Smooth muscle cell of bladder (primary cell): ENCODE data around the gene PLCB3. TPM values are rescaled to one million over a fixed set of nuclear protein-coding genes. Genes with fewer than 3 reads are reported as not detected.

Source experiments
- total RNA-seq: library from RNA; depleted of rRNA; stranded (reverse); fragments of >200 nt; gene quantifications from 2 replicates; pipeline ENCODE4 v1.2.3, GENCODE V29; 2014

The PLCB3 gene
- total RNA-seq, 1 donor from 2014 or later: 23.8 TPM

DNA sequence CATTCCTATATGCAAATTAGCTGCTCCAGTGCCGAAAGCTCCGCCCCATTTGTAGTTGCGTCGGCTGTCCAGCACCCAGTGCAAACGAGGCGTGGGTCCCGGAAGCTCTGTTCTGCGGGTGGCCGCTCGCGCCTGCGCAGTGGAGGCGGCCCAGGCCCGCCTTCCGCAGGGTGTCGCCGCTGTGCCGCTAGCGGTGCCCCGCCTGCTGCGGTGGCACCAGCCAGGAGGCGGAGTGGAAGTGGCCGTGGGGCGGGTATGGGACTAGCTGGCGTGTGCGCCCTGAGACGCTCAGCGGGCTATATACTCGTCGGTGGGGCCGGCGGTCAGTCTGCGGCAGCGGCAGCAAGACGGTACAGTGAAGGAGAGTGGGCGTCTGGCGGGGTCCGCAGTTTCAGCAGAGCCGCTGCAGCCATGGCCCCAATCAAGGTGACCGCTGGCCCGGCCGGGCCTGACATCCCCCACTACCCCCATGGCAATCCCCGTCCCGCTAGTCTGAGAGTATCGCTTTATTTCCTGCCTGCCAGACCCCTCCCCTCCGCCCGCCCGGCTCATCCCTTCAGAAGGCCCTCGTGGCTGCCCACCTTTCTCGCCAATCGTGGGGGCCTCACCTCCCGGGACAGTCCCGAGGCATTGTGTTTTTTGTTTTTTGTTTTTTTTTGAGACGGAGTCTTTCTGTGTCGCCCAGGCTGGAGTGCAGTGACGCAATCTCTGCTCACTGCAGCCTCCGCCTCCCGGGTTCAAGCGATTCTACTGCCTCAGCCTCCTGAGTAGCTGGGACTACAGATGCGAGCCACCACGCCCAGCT is 66.8 kb downstream of the PLCB3 start, which contains the start of gene PRDX5:
PRDX5 (plus strand) TSS at position 161 of the 805 bp plus-strand sequence; CDS start at position 256, 95 bp downstream.

Other genes with a start within 250 kb of the PLCB3 start
- gene FLRT1, start 215.6 kb upstream of the PLCB3 start, total RNA-seq: 0.18 and 0.28 TPM in 2 replicates
- 15.9 and 17.7 TPM in 2 replicates for gene MACROD1, start 85.4 kb upstream of the PLCB3 start, total RNA-seq
- 91.6 and 122 TPM in 2 replicates for gene STIP1, start 65.4 kb upstream of the PLCB3 start, total RNA-seq
- gene FERMT3, start 44.8 kb upstream of the PLCB3 start, total RNA-seq: 1.4 and 2.0 TPM in 2 replicates
- gene TRPT1, start 25.3 kb upstream of the PLCB3 start, total RNA-seq: 40.5 and 40.7 TPM in 2 replicates
- 48.2 and 52.0 TPM in 2 replicates for gene NUDT22, start 25.3 kb upstream of the PLCB3 start, total RNA-seq
- gene DNAJC4, start 21.0 kb upstream of the PLCB3 start, total RNA-seq: 8.2 and 13.0 TPM in 2 replicates
- gene VEGFB, start 16.9 kb upstream of the PLCB3 start, total RNA-seq: 13.1 and 24.4 TPM in 2 replicates
- gene FKBP2, start 10.4 kb upstream of the PLCB3 start, total RNA-seq: 97.4 and 139 TPM in 2 replicates
- gene PPP1R14B, start 4.6 kb upstream of the PLCB3 start, total RNA-seq: 115 and 130 TPM in 2 replicates
- 53.1 and 58.2 TPM in 2 replicates for gene BAD, start 33.1 kb downstream of the PLCB3 start, total RNA-seq
- gene GPR137, start 34.3 kb downstream of the PLCB3 start, total RNA-seq: 6.7 and 8.5 TPM in 2 replicates
- gene KCNK4, start 39.8 kb downstream of the PLCB3 start, total RNA-seq: not detected in 2 replicates
- gene CATSPERZ, start 48.8 kb downstream of the PLCB3 start, total RNA-seq: not detected in 2 replicates
- gene ESRRA, start 54.0 kb downstream of the PLCB3 start, total RNA-seq: 22.3 and 26.5 TPM in 2 replicates
- 240 and 298 TPM in 2 replicates for gene TRMT112, start 66.0 kb downstream of the PLCB3 start, total RNA-seq
- 402 and 434 TPM in 2 replicates for gene PRDX5, start 66.6 kb downstream of the PLCB3 start, total RNA-seq
- 1.6 and 1.7 TPM in 2 replicates for gene CCDC88B, start 88.7 kb downstream of the PLCB3 start, total RNA-seq
- 24.7 and 28.3 TPM in 2 replicates for gene RPS6KA4, start 107.6 kb downstream of the PLCB3 start, total RNA-seq